OCI-LY7 (cell line): Measurements from ENCODE around the gene EPSTI1. TPM values are rescaled to one million over a fixed set of nuclear protein-coding genes. Genes with fewer than 3 reads are reported as not detected.

Source experiments
- BruUV-seq: library from RNA; stranded (reverse); fragments of 400-500 nt; replicated peaks from 2 replicates; lab custom pipeline; 2021; lab: Mats Ljungman, UMichigan
- CTCF ChIA-PET: fragments of 300-600 bp; sonication (Branson Sonifier 250); formaldehyde crosslinking; loops from one replicate; lab custom pipeline; 2022; ENCODE audit warnings: antibody characterized with exemption; ENCODE audit not compliant: unreplicated experiment; lab: Charles Lee
- POLR2A ChIA-PET: fragments of 300-600 bp; sonication (Branson Sonifier 250); formaldehyde crosslinking; loops from one replicate; lab custom pipeline; 2022; ENCODE audit warnings: antibody characterized with exemption; lab: Charles Lee
- DNase-seq: peaks from one replicate; pipeline ENCODE4 v3.0.0-alpha.2; 2015; ENCODE audit warnings: low spot score
- H2AFZ ChIP-seq: fragments of 200-600 bp; sonication (generic), shearing (Covaris generic); 2 replicates; pipeline ENCODE4 v1.6.1; 2014; ENCODE audit warnings: mild to moderate bottlenecking, antibody characterized with exemption, low read length, moderate library complexity
- H3K27ac ChIP-seq: fragments of 200-600 bp; sonication (generic); 2 replicates; pipeline ENCODE4 v1.5.1; 2014; ENCODE audit warnings: mixed run types, low read depth, mild to moderate bottlenecking, moderate library complexity, low read length, inconsistent platforms; ENCODE audit not compliant: poor library complexity, severe bottlenecking
- H3K36me3 ChIP-seq: fragments of 200-600 bp; sonication (generic); 2 replicates; pipeline ENCODE4 v1.6.1; 2014; ENCODE audit warnings: mild to moderate bottlenecking, antibody characterized with exemption, low read length, moderate library complexity, mixed read lengths; ENCODE audit not compliant: insufficient read depth
- H3K4me1 ChIP-seq: fragments of 200-600 bp; sonication (generic); 2 replicates; pipeline ENCODE4 v1.5.1; 2014; ENCODE audit warnings: mild to moderate bottlenecking, low read length; ENCODE audit not compliant: insufficient read depth, poor library complexity, severe bottlenecking
- H3K4me2 ChIP-seq: fragments of 200-600 bp; sonication (generic); 2 replicates; pipeline ENCODE4 v1.6.1; 2014; ENCODE audit warnings: mild to moderate bottlenecking, low read length
- H3K4me3 ChIP-seq: fragments of 200-600 bp; sonication (generic); 2 replicates; pipeline ENCODE4 v1.5.1; 2014; ENCODE audit warnings: mild to moderate bottlenecking, low read depth, low read length; ENCODE audit not compliant: poor library complexity, severe bottlenecking
- H3K79me2 ChIP-seq: fragments of 200-600 bp; sonication (generic); 2 replicates; pipeline ENCODE4 v1.6.1; 2016; ENCODE audit warnings: low read depth, mild to moderate bottlenecking, low read length, moderate library complexity, mixed read lengths; ENCODE audit not compliant: insufficient read depth
- H3K9me2 ChIP-seq: fragments of 200-600 bp; sonication (generic); 2 replicates; pipeline ENCODE4 v1.6.1; 2016; ENCODE audit warnings: mild to moderate bottlenecking, low read length, mixed read lengths; ENCODE audit not compliant: insufficient read depth
- H3K9me3 ChIP-seq: fragments of 200-600 bp; sonication (generic); 2 replicates; pipeline ENCODE4 v1.6.1; 2014; ENCODE audit warnings: mild to moderate bottlenecking, mixed run types, low read length, mixed read lengths
- H4K20me1 ChIP-seq: fragments of 200-600 bp; sonication (generic); 2 replicates; pipeline ENCODE4 v1.6.1; 2014; ENCODE audit warnings: mild to moderate bottlenecking, antibody characterized with exemption, low read length, moderate library complexity, mixed read lengths; ENCODE audit not compliant: insufficient read depth
- CTCF ChIP-seq: fragments of 200-600 bp; sonication (generic); conservative IDR thresholded peaks from 2 replicates; pipeline ENCODE4 v1.5.1; 2014; ENCODE audit warnings: mild to moderate bottlenecking, antibody characterized with exemption, low read length, moderate library complexity, mixed read lengths
- EZH2phosphoT487 ChIP-seq: fragments of 200-600 bp; sonication (generic); IDR thresholded peaks from 2 replicates; pipeline ENCODE4 v1.6.1; 2018; ENCODE audit warnings: low read depth, borderline replicate concordance, mild to moderate bottlenecking, mixed run types, antibody characterized with exemption, low read length, moderate library complexity, mixed read lengths
- intact Hi-C: fragments of 100-400 bp; cut with micrococcal nuclease; formaldehyde crosslinking; loops from one replicate; pipeline ENCODE4 v1.10.0; 2022; ENCODE audit not compliant: unreplicated experiment
- total RNA-seq, 2 experiments: library from RNA; depleted of rRNA in 1 of 2; stranded (reverse); fragments of >200 nt in 1 of 2; shearing (Covaris generic) in 1 of 2; gene quantifications; 2 replicates each; pipeline ENCODE4 v1.2.3, GENCODE V29; 2014 to 2022

EPSTI1 gene
- total RNA-seq, 2 experiments from 2014 or later, result 0.49 to 2.1 TPM

GRCh38 chr13:42965281-42965680 is 26.8 kb downstream of the EPSTI1 start:
- no TSS peak for BruUV-seq
- Histone ChIP-seq H2AFZ (no peak overlapping the region), H3K9me2 (no peaks in the 10 kb centered on the region), H4K20me1 (no peaks in the 10 kb centered on the region), H3K9me3 (no peaks in the 10 kb centered on the region), H3K4me1 (no peaks in the 10 kb centered on the region), H3K4me3 (no peak overlapping the region), H3K79me2 (no peaks in the 10 kb centered on the region), H3K4me2 (no peak overlapping the region), H3K27ac (no peak overlapping the region), H3K36me3 (no peaks in the 10 kb centered on the region)
- TF ChIP-seq CTCF (no peak), EZH2phosphoT487 (no peak)
- ChIA-PET CTCF (no interaction called here), POLR2A (no interaction called here)
- DNase-seq, result no peak
- intact Hi-C loops, result loop anchor here (5.0 kb wide), 2 partner anchors 368 to 837 kb away; no protein-coding TSS in a partner anchor

- BruUV-seq, result no TSS peak
- intact Hi-C loops, result loop anchor here (5.0 kb wide), 2 partner anchors 367 to 838 kb away; no protein-coding TSS in a partner anchor
- ChIA-PET CTCF (no interaction called here), POLR2A (no interaction called here)
- H3K9me3 ChIP-seq, result no peaks in the 10 kb centered on the region
- DNase-seq, result no peak
- H3K4me2 ChIP-seq, result no peak overlapping the region
- H2AFZ ChIP-seq, result no peak overlapping the region
- H3K27ac ChIP-seq, result no peak overlapping the region
- no peaks in the 10 kb centered on the region for H3K9me2 ChIP-seq
- no peak for TF ChIP-seq CTCF
- TF ChIP-seq EZH2phosphoT487, result no peak
- no peaks in the 10 kb centered on the region for H4K20me1 ChIP-seq
- no peaks in the 10 kb centered on the region for H3K4me1 ChIP-seq
- no peaks in the 10 kb centered on the region for H3K79me2 ChIP-seq
- H3K4me3 ChIP-seq, result no peak overlapping the region
- H3K36me3 ChIP-seq, result no peaks in the 10 kb centered on the region
These were observed 27.3 kb downstream of the EPSTI1 start for GRCh38 chr13:42964761-42965161.

- H3K79me2 ChIP-seq, result no peaks in the 10 kb centered on the region
- no peak overlapping the region for H3K4me2 ChIP-seq
- no peaks in the 10 kb centered on the region for H4K20me1 ChIP-seq
- H3K27ac ChIP-seq, result no peak overlapping the region
- H3K36me3 ChIP-seq, result no peaks in the 10 kb centered on the region
- no TSS peak for BruUV-seq
- TF ChIP-seq EZH2phosphoT487 (no peak), CTCF (no peak)
- no peaks in the 10 kb centered on the region for H3K4me1 ChIP-seq
- no peaks in the 10 kb centered on the region for H3K9me3 ChIP-seq
- CTCF ChIA-PET, result no interaction called here
- intact Hi-C loops, result no loop called here
- no peaks in the 10 kb centered on the region for H3K9me2 ChIP-seq
- no peak overlapping the region for H2AFZ ChIP-seq
- H3K4me3 ChIP-seq, result no peak overlapping the region
- POLR2A ChIA-PET, result no interaction called here
- DNase-seq, result no peak
These were observed 32.4 kb downstream of the EPSTI1 start for GRCh38 chr13:42959615-42960014.
